ENCODE data around the gene HMGB4. TPM values are rescaled to one million over a fixed set of nuclear protein-coding genes. Genes with fewer than 3 reads are reported as not detected.

Gene HMGB4
- polyA plus RNA-seq, 1 donor from 2014 or later = not detected

GRCh38 chr1:33878392-33878791 is 14.5 kb downstream of the HMGB4 start:
- H3F3A ChIP-seq (ENCODE audit: insufficient read depth, low read length, poor library complexity, severe bottlenecking) = no peaks in the 10 kb centered on the region

GRCh38 chr1:33880305-33880704 is 16.4 kb downstream of the HMGB4 start:
- H3K27ac ChIP-seq (ENCODE audit: low read length) = no peak overlapping the region
- H3K9me3 ChIP-seq (ENCODE audit: low read length) = no peaks in the 10 kb centered on the region
- H2AFZ ChIP-seq (ENCODE audit: low read depth, low read length) = no peak overlapping the region
- H3K36me3 ChIP-seq (ENCODE audit: insufficient read depth, low read length) = no peaks in the 10 kb centered on the region
- no peaks in the 10 kb centered on the region for H3F3A ChIP-seq (ENCODE audit: insufficient read depth, low read length, poor library complexity, severe bottlenecking)
- H3K4me2 ChIP-seq (ENCODE audit: low read length) = no peak overlapping the region
- H3K27me3 ChIP-seq (ENCODE audit: insufficient read depth, low read depth, low read length) = no peaks in the 10 kb centered on the region
- H3K9ac ChIP-seq (ENCODE audit: low read length) = no peak overlapping the region
- no peak overlapping the region for H3K4me3 ChIP-seq (ENCODE audit: low read length)
- H3K79me2 ChIP-seq (replicated peaks; ENCODE audit: insufficient read depth, low read length) = no peaks in the 10 kb centered on the region
- H4K20me1 ChIP-seq (ENCODE audit: insufficient read depth) = no peaks in the 10 kb centered on the region
- H3K9me2 ChIP-seq (ENCODE audit: insufficient read depth, low read length) = no peaks in the 10 kb centered on the region
- TF ChIP-seq TAF1 (IDR thresholded peaks at IDR 0.05; ENCODE audit: low read depth) (no peak), EP300 (conservative IDR thresholded peaks at IDR 0.05; ENCODE audit: poor library complexity, severe bottlenecking) (no peak), CTCF (IDR thresholded peaks at IDR 0.05; ENCODE audit: poor library complexity, severe bottlenecking) (no peak), MXI1 (conservative IDR thresholded peaks at IDR 0.05; ENCODE audit: poor library complexity, severe bottlenecking) (no peak), REST (IDR thresholded peaks at IDR 0.05; ENCODE audit: borderline replicate concordance) (no peak), POLR2AphosphoS5 (IDR thresholded peaks at IDR 0.05) (no peak), RAD21 (conservative IDR thresholded peaks at IDR 0.05) (no peak)

More at GRCh38 chr1:33878392-33878791, 14.5 kb downstream of the HMGB4 start:
- Histone ChIP-seq H3K27ac (ENCODE audit: low read length) (no peak overlapping the region), H2AFZ (ENCODE audit: low read depth, low read length) (no peak overlapping the region), H3K9me3 (ENCODE audit: low read length) (no peaks in the 10 kb centered on the region), H3K36me3 (ENCODE audit: insufficient read depth, low read length) (no peaks in the 10 kb centered on the region), H3K27me3 (ENCODE audit: insufficient read depth, low read depth, low read length) (no peaks in the 10 kb centered on the region), H3K9ac (ENCODE audit: low read length) (no peak overlapping the region), H3K9me2 (ENCODE audit: insufficient read depth, low read length) (no peaks in the 10 kb centered on the region), H3K4me2 (ENCODE audit: low read length) (no peak overlapping the region), H4K20me1 (ENCODE audit: insufficient read depth) (no peaks in the 10 kb centered on the region), H3K79me2 (replicated peaks; ENCODE audit: insufficient read depth, low read length) (no peaks in the 10 kb centered on the region), H3K4me3 (ENCODE audit: low read length) (no peak overlapping the region)
- no peak for TF ChIP-seq EZH2 (IDR thresholded peaks at IDR 0.05; ENCODE audit: borderline replicate concordance, insufficient read depth, low read length, poor library complexity, severe bottlenecking)
- TF ChIP-seq RAD21 (conservative IDR thresholded peaks at IDR 0.05) = no peak
- TF ChIP-seq CTCF (IDR thresholded peaks at IDR 0.05; ENCODE audit: poor library complexity, severe bottlenecking) = no peak
- no peak for TF ChIP-seq EP300 (conservative IDR thresholded peaks at IDR 0.05; ENCODE audit: poor library complexity, severe bottlenecking)
- TF ChIP-seq REST (IDR thresholded peaks at IDR 0.05; ENCODE audit: borderline replicate concordance) = no peak
- no peak for TF ChIP-seq MXI1 (conservative IDR thresholded peaks at IDR 0.05; ENCODE audit: poor library complexity, severe bottlenecking)
- TF ChIP-seq SMC3 (conservative IDR thresholded peaks at IDR 0.05; ENCODE audit: poor library complexity) = no peak
- TF ChIP-seq TAF1 (IDR thresholded peaks at IDR 0.05; ENCODE audit: low read depth) = no peak
- no peak for TF ChIP-seq POLR2AphosphoS5 (IDR thresholded peaks at IDR 0.05)

Data from neural cell (in vitro differentiated cells).